Measurements from ENCODE around the gene ZMIZ1. TPM values are rescaled to one million over a fixed set of nuclear protein-coding genes. Genes with fewer than 3 reads are reported as not detected.

ZMIZ1 gene
- polyA plus RNA-seq, 2 of the 4 experiments (the other 2 are of a cell fraction), result 8.1 to 30.3 TPM

GRCh38 chr10:79184145-79184625 is 115.4 kb downstream of the ZMIZ1 start (continued):
- peak; percentile 41; the same call in 1 of the 2 replicates for TF ChIP-seq REST (IDR thresholded peaks at IDR 0.05)
- peak; percentile 49; the same call in 1 of the 2 replicates for TF ChIP-seq GATA3 (IDR thresholded peaks at IDR 0.05; ENCODE audit: borderline replicate concordance)
- peak; percentile 42 to 71; a peak in 3 of 5 replicates for TF ChIP-seq EP300 (IDR thresholded peaks at IDR 0.05)
- TF ChIP-seq ESRRA (IDR thresholded peaks at IDR 0.05; ENCODE audit: borderline replicate concordance, low read length), result 0 out of 2 replicates have a peak, but pooled peaks have one; percentile 46
- TF ChIP-seq FOXS1 (CRISPR knock-in tag; IDR thresholded peaks at IDR 0.05), result no peak
- TF ChIP-seq CBX8 (IDR thresholded peaks at IDR 0.05), result no peak

- CTCF ChIA-PET, result interaction anchor here (1.3 to 14.2 kb wide), 2 partner anchors 7 to 20 kb away, joined by 3 to 199 read pairs; no protein-coding TSS in a partner anchor
- DNase-seq (ENCODE audit: low read depth in 1 of 2, low spot score in 1 of 2) (no peak), FAIRE-seq (no peak), ATAC-seq (peak in 1 of 2 experiments; percentile 2; a peak in 1 of 6 replicates)
- WGBS (ENCODE audit: missing lambda C conversion rate), result 50% methylated on average over 6 of the region's 6 CpGs
- Histone ChIP-seq H3K27ac (peak overlapping the region; percentile 81 to 90), H3K4me2 (peak overlapping the region; percentile 72), H3K9me3 (no peaks in the 10 kb centered on the region), H3K4me3 (no peak overlapping the region), H3K4me1 (peaks cover 100% of the 10 kb centered on the region)
- POLR2A ChIA-PET, result interaction anchor here (0.7 to 1.1 kb wide), 5 partner anchors 8 to 211 kb away, joined by 3 to 4 read pairs (median 3); no protein-coding TSS in a partner anchor
- TF ChIP-seq POLR2A (IDR thresholded peaks at IDR 0.05; ENCODE audit: low read length) (0 out of 2 replicates have a peak, but pooled peaks have one; percentile 10), ATOH8 (CRISPR knock-in tag; IDR thresholded peaks at IDR 0.05; ENCODE audit: low read depth) (no peak)
These were observed 115.9 kb downstream of the ZMIZ1 start for GRCh38 chr10:79184657-79185056.

GRCh38 chr10:79185067-79185774 is 116.5 kb downstream of the ZMIZ1 start:
- H3K4me2 ChIP-seq, result peak overlapping the region; percentile 72
- H3K27ac ChIP-seq, result peak overlapping the region; percentile 81 to 90
- ChIA-PET CTCF (interaction anchor here (14.2 kb wide), 1 partner anchor 7 kb away, joined by 199 read pairs; no protein-coding TSS in a partner anchor), POLR2A (interaction anchor here (1.1 kb wide), 1 partner anchor 26 kb away, joined by 4 read pairs; no protein-coding TSS in a partner anchor)
- H3K9me3 ChIP-seq, result no peaks in the 10 kb centered on the region
- DNase-seq (ENCODE audit: low read depth in 1 of 2, low spot score in 1 of 2) (no peak), ATAC-seq (no peak), FAIRE-seq (no peak)
- WGBS (ENCODE audit: missing lambda C conversion rate), result 55% methylated on average over 12 of the region's 12 CpGs
- H3K4me1 ChIP-seq, result peaks cover 100% of the 10 kb centered on the region
- peak; percentile 77 for TF ChIP-seq MAFK (IDR thresholded peaks at IDR 0.05; ENCODE audit: partially characterized antibody)
- no peak for TF ChIP-seq ELK1 (IDR thresholded peaks at IDR 0.05; ENCODE audit: low read depth, low read length)
- H3K4me3 ChIP-seq, result no peak overlapping the region

- no peaks in the 10 kb centered on the region for H3K9me3 ChIP-seq
- no peak for DNase-seq (ENCODE audit: low read depth in 1 of 2, low spot score in 1 of 2)
- H3K27ac ChIP-seq, result peak overlapping the region; percentile 81 to 90
- TF ChIP-seq ESRRA (IDR thresholded peaks at IDR 0.05; ENCODE audit: borderline replicate concordance, low read length) (no peak), HEYL (CRISPR knock-in tag; IDR thresholded peaks at IDR 0.05) (no peak), BCL3 (IDR thresholded peaks at IDR 0.05) (no peak), MAX (IDR thresholded peaks at IDR 0.05) (no peak), ATOH8 (CRISPR knock-in tag; IDR thresholded peaks at IDR 0.05; ENCODE audit: low read depth) (no peak), HOXB5 (CRISPR knock-in tag; IDR thresholded peaks at IDR 0.05) (no peak), JUNB (IDR thresholded peaks at IDR 0.05) (no peak), MYC (IDR thresholded peaks at IDR 0.05; ENCODE audit: borderline replicate concordance, low read length) (no peak), ZFP36 (IDR thresholded peaks at IDR 0.05; ENCODE audit: borderline replicate concordance, partially characterized antibody) (no peak), MAZ (IDR thresholded peaks at IDR 0.05; ENCODE audit: borderline replicate concordance, low read depth, low read length) (no peak), HOXA7 (CRISPR knock-in tag; IDR thresholded peaks at IDR 0.05) (no peak), EP300 (IDR thresholded peaks at IDR 0.05) (no peak), KDM5A (IDR thresholded peaks at IDR 0.05) (no peak), GATA3 (IDR thresholded peaks at IDR 0.05; ENCODE audit: borderline replicate concordance) (no peak), MAFK (IDR thresholded peaks at IDR 0.05; ENCODE audit: partially characterized antibody) (no peak)
- FAIRE-seq, result no peak
- peaks cover 100% of the 10 kb centered on the region for H3K4me1 ChIP-seq
- no peak for ATAC-seq
- 19% methylated on average over 7 of the region's 7 CpGs for WGBS (ENCODE audit: missing lambda C conversion rate)
- ChIA-PET CTCF (interaction anchor here (3.5 to 14.8 kb wide), 4 partner anchors 6 to 111 kb away, joined by 27 to 373 read pairs (median 199); partner anchors contain the start of gene ZMIZ1), POLR2A (no interaction called here)
- H3K4me3 ChIP-seq, result 0 out of 3 replicates have a peak overlapping the region, but pooled peaks have one; percentile 11
- H3K4me2 ChIP-seq, result peak overlapping the region; percentile 72
These were observed 117.1 kb downstream of the ZMIZ1 start for GRCh38 chr10:79185796-79186374.
